Measurements from ENCODE around the gene STAT4.

STAT4 gene

DNA sequence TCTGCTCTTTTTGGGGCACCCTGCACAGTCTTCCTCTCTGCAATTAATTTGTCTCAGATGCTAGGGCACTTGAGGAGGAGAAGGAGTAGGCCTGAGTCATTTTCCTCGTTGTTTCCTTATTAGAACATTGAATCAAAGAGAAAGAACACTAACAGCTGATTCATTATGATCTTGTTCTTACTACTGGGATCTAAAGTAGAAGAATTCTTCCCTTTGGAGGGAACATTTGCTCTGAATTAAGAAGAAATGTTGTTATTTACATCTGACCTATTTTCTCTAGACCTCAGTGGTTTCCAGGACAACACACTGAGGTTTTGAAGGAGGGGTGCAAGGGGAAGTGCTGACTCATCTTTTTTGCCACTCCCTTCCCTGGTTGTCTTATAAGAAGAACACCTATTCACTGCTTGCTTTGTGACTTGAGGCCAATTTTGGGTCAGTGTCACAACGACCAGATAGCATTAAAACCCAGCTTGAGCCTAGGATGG lies 112.5 kb downstream of the STAT4 start:
- peak; percentile 73 for DNase-seq

DNA sequence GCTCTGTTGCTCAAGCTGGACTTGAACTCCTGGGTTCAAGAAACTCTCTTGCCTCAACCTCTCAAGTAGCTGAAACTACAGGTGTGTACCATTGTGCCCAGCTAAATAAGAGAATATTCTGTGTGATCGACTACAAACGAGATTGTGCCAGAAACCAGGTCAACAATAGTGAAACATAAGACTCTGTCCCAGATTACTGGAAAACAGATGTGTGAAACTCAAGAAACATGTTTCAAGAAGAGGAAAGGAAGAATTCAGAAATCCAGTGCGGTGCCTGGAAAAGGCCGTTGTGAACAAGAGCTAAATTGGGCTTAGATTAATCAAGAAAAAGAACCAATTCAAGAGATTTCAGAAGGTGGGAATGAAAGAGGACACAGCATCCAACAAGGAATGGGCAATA lies 113.4 kb downstream of the STAT4 start:
- DNase-seq: no peak

DNA sequence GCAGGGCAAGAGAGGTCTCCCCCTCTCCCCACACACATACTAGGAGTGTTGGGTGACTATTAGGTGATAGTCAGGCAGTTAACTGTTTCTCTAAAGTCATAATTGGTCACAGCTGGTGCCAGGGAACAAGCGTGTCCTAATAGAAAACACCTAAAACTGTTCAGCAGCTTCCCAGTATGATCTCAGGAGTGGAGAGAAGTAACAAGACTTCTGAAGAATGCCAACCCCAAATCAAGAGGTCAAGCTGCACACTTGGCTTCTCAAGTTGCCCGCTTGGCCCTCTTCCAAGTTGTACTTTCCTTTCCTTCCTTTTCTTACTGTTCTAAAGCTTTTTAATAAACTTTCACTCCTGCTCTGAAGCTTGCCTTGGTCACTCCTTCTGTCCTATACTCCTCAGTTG lies 114.4 kb downstream of the STAT4 start:
- DNase-seq: no peak

DNA sequence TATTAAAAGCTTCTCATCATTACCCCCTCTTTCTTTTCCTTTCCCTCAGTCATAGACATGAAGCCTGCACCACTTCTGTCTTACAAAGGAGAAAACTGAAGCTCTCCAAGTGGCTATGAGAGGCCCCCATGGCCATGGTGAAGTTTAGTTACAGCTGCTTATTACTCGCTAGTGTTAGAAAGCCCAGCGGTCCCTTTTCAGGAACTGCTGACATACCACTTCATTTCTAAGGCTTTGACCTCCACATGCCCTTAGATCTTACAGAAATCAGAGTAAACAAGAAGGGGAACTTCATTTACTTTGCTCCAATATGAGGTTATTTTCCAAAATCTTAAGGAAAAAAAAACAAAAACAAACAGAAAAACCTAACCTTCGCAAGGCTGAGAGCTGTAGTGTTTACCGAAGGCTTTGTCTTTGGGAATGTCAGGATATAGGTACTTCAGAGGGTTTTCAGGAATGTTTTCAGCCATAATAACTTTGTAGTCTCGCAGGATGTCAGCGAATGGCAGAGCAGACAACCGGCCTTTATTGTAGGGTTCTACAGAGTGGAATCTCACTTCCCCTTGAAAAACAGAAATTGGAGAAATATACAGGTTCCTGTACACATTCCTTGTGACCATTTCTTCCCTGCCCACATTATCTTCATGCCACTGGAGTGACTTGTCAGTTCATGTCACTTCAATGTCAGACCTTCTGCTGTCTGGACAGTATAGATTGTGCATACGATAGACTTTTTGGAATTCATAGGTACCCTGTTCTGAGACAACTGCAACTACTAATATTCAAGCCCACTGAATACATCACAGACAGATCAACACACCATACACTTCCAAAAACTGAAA lies 118.0 kb downstream of the STAT4 start:
- DNase-seq: no peak

DNA sequence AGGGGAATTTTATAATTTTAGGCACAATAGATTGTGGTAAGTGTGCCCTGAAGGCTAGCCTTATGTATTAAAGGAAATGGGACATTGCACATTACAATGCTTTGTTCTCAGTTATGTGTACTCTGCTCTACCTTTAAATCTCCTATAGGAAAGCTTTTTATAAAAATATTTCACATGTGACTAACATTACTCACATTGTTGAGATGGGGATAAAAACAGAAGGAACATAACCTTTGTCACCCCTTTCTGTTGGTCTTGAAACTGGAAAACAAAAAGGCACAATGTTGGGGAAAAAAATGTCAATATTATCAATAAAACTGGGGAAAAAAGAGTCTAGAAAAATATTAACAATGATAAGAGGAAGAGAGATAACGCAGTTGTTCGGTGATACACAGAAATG lies 119.5 kb downstream of the STAT4 start:
- no peak for DNase-seq

DNA sequence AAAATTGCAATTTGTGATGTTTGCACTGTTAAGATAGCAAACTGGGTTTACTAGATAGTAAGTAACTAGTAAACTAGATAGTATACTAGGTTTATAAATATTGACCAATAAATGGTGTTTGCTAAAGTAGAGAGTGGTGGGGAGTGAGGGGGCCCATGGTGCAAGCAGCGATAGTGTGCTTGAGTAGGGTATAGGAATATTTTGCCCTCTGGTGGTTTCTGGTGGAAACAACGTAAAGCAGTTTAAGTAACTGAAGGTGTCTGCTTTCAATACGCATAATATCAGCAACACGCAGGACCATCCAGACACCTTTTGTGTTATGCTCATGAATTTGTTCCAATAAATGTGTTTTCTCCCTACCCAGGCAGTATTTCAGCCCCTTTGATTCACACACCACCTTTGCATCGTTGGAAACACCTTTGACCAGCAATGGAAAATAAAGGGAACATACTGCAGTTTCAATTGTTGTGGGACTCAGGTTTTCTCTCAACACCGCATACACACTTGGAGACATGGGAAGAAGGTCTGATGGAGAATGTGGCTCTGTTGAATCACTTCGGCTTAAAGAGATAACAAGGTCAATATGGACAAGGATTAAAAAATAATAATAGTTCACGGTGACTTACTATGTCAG lies 120.2 kb downstream of the STAT4 start:
- DNase-seq: peak; percentile 73

DNA sequence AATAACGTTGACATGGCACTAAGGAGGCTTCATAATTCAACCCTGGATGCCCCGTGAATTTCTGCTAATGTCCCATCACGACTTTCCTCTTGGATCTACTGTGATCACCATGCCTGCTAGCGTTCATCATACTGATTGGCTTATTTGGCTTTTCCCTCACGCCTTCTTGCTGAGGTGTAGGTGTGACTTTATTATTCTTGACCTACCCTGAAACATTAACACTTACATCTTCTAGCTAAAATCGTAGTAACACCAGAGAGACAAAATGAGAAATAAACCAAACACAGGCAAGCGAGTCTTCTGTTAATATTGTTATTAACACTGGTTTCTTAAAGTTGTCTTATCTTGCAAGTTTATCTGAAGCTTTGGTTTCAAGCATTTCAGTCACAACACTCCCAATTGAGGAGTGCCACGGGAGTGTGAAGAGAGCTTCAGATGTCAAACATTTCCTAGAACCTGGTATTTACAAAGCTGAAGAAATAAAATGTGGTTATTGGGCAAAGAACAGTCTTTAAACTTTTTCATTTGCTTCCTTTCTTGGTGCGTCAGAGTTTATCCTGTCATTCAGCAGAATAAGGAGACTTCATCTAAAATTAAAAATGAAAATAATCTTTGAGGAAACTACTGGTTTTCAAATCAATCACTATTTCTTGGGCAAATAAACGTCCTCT lies 121.4 kb downstream of the STAT4 start:
- DNase-seq: peak; percentile 38

DNA sequence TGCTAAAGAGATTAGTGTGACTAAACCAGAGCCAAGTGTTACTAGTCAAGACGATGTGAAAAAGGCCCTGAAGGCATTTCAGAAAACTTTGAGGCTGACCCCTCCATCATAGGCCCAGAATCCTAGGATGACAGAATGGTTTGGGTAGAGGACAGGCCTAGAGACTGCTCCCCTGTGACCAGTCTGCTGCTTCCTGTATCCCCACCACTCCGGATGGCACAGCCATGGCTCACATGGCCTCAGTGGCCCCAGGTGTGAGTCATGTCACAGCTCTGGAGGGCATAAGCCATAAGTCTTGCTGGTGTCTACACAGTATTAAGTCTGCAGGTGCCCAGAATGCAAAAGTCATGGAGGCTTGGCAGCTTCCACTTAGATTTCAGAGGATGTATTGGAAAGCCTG lies 124.4 kb downstream of the STAT4 start:
- no peak for DNase-seq

DNA sequence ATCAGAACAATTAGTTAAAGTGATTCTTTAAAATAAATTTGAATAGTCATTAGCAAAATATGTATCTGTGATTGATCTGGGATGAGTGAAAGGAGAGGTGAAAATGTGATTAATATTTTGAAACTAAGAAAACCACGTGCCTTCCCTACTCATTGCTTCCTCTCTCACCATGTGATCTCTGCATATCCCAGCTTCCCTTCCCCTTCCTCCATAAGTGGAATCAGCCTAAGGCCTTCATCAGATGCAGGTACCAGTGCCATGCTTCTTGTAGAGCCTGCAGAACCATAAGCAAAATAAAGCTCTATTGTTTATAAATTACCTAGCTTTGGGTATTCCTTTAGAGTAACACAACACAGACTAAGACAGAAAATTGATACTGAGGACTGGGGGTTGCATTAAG lies 125.7 kb downstream of the STAT4 start:
- no peak for DNase-seq

DNA sequence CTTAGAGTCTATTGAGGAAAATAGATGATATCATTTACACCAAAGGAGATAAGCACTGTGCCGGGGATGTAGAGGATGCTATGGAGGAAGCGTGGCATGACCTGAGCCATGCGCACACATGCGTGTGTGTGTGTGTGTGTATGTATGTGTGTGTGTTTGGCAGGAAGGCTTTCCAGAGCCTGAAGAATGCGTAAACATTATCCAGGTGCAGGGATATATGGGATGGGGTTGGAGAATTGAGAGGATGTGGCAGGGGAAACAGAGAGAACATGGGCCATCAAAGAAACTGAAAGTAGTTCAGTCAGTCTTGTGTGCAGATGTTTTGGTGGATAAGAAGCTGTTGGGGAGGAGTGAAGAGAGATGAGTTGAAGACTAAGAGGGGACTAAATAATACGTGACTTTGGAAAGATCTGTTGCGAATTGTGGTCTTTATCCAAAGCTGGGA lies 127.5 kb downstream of the STAT4 start:
- peak; percentile 51 for DNase-seq

DNA sequence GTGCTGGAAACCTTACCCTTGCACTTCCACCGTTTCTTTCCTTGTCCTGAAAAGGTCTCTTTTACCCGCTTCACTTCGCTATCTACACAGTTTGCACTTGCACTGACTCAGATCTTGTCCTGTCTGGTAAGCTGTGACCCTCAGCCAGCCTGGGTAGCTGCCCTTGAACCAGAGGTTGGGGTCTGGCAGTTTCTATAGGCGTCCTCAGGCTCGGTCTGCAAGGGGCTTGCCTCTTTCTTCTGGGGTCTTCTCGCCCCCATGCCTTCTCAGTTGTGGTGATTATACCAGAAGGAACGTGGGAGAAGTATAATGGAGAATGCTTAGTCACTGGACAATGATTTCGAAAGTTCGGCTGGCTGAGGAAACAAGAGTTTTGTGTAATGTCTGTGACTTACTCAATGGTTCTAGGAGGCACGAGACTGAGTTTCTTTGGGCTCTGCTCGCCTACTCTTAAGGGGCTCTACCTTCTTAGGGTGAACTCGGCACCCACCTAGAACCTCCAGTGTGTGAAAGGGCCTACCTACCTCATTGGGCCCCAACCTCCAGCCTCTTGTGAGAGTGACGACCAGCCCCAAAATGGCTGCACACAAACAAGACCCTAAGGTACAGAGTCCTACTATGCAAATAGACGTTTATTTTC lies 129.9 kb downstream of the STAT4 start:
- DNase-seq: no peak

DNA sequence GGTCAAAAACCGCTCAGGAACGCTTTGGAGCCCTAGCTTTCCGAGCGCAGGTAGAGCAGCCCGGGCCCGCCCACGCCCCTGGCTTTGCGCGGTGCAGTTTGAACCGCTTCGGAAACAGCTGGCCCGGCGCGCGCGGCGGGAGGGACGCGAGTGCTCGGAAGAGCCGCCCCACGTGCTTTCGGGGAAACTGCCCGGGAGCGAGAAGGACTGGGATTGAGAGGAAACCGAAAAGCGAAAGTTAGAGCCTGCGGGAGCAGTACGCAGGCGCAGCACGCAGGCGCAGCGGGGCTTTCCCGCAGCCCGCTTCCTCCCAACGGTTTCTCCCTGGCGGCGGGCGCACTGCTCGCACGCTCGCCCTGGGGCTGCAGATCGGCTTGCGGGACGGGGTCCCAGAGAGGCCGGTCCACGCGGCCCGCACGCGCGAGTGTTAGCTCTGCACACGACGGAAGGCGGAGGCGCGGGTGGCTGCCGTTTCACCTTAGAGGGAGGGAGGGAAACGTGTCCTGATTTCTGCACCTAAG lies 130.5 kb downstream of the STAT4 start:
- peak; percentile 97 for DNase-seq

DNA sequence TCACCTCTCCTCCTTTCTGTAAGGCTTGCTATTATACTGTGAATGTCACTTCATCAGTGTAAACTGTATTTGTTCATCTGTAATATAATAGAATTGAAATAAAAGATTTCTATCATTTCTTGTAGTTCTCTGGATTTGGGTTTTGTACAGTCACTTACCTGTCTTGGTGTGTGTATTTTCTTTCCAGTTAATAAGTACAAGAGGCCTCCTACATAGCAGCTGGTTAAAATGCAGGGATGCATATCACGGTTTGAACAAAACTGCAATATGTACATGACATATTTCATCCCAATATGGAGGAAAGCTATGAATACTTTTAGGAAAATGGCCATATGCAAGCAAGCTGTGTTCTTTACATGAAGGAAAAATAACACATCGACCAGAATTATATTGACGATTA lies 131.4 kb downstream of the STAT4 start:
- no peak for DNase-seq

DNA sequence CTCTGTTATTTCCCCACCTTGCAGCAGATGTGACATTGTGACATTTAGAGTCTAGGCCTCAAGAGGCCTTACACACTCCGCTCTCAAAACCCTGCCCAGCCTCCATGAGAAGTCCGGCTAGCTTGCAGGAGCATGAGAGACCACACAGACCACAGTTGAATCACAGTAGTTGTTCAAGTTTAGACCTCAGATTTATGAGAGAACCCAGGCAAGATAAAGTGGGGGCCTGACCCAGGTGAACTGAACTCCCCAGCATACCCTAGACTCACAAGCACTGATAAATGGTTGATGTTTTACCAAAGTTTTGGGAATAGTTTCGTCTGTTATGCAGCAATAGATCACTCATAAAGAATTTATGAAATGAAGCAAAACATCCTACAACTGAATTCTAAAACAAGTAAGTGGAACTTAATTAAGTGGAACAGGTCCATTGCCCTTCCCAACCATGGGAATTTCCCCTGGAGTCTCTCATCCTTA lies 132.1 kb downstream of the STAT4 start:
- DNase-seq: no peak

DNA sequence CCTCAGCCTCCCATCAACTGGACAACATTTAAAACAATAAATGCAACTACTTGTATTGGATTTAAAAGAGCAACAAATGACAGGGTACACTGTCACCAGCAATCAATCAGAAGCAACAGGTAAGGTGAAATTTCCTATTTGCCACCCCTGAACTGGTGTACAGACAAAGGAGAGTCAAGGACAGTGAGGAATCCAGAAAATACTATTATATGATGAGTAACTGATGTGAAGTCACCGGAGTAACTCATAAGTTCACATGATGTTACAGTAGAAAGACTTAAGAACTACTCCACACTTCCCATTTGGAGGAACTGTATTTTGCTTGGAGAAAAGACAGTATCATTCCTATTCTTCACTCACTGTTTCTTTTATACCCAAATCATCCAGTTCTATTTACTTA lies 132.7 kb downstream of the STAT4 start:
- DNase-seq: no peak

DNA sequence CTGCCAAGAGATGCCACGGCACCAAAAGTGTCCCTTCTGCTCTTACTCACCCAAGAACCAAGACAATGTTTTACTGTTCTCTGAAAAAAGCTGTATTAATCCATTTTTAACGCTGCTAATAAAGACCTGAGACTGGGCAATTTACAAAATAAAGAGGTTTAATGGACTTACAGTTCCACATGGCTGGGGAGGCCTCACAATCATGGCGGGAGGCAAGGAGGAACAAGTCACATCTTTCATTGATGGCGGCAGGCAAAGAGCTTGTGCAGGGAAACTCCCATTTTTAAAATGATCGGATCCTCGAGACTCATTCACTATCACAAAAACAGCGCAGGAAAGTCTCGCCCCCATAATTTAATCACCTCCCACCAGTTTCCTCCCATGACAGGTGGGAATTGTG lies 135.0 kb downstream of the STAT4 start:
- no peak for DNase-seq

DNA sequence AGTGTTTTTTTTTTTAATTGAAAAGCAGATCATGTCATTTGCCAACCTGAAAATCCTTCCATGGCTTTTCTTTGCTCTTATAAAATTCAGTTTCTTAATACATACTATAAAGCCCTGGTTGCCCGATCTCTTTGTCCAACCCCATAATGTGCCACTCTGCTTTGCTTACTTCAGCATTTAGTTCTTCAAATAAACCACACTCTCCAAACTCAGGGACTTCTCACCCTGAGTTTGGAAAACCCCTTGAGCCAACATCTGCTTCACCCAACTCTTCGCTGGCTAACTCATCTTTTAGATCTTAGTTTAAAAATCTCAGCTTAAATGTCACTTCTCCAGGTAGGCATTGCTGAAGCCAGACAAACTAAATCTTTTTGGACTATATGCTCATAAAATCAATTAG lies 135.6 kb downstream of the STAT4 start:
- DNase-seq: peak; percentile 45

DNA sequence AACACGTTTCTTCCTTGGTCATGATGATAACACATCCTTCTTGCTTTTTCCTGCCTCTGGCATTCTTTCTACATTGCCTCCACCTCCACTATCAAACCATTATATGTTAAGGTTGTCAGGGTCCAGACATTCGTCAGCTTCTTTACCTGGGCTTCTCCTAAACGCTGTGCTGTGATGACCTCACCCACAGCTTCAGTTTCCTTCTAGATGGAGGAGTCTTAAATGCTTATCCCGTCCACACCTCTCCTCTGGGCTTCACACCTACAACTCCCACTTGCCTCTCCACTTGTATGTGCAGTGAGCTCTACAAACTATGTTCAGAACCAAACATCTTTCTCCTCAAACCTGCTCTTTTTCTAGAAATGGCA lies 136.2 kb downstream of the STAT4 start:
- DNase-seq: no peak

DNA sequence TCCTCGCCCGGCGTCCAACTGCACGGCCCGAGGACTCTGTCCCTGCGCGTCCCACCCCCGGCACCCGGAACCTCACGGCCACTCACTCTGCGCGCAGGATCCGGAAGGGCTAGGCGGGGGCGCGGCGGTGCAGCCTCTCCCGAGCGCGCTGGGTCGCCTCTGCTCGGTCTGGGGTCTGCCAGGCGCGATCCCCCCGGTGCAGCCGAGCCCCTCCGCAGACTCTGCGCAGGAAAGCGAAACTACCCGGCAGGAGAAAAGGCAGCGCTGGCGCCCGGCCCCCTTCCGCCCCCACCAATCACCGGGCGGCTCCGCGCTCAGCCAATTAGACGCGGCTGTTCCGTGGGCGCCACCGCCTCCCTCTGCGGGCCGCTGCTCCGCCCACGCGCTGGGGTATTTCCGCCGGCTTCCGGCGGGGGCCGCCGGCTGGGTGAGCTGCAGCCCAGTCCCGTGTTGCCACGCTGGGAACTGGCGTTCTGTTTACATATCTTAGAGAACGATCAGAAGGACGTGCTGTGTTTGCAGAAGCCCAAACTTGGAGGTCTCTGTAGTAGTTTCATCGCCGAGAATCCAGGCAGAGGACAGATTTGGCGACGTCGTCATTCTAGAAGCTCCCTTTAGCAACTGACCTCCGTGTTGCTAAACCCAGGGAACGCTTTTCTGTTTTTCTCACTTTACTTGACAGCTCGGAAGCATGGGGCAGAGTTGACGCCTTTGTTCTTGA lies 136.7 kb downstream of the STAT4 start, which contains the start of gene STAT1:
STAT1 (minus strand) TSS at position 240 of the 721 bp plus-strand sequence. CDS start 4,168 bp downstream, outside the sequence.
- DNase-seq: peak; percentile 96

DNA sequence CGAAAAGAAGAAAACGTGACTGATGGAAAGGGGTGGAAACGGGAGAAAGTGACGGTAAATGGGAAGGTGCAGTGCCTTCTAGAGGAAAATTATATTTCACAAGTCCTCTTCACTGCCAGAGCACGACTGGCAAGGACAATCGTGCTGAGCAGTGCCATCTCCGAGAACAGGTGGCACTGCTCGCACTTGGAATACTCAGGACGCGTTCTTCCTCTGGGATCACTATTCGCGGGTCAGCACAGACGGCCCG lies 137.2 kb downstream of the STAT4 start:
- DNase-seq: no peak

DNA sequence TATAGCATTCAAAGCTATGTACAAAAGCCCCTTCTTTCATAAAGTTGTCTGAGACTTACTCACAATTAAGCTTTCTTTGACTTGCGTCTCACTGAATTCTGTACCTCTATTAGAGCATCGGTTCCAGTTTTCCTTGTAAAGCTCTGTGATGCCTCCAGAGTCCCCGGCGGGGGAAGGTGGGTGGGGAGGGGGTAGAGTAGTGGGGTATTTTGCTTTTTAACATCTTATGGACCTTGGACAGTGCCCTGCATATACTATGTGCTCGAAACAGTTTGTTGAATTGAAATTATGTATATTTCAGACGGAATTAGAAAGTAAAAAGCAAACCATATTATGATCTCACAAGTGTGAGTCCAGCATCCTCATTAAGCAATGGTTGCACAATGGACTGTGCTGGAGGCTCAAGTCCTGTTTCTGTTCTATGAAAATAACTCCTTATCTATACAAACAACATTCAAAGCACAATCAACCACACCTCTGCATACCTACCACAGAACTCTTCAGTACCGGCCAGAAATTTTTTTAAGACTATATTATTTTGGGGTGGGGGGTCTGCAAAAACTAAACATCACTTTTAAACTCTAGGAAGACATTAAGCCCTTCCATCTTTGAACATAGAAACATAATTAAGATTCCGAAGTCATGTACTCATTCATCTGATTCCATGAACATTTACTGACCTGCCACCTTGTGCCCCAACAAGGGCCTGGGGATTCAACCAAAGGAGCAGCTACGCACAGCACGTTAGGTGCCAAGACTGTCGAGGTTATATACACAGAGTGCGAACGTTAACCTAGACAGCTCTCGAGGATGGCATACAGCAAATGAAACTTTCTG lies 137.7 kb downstream of the STAT4 start:
- DNase-seq: no peak

DNA sequence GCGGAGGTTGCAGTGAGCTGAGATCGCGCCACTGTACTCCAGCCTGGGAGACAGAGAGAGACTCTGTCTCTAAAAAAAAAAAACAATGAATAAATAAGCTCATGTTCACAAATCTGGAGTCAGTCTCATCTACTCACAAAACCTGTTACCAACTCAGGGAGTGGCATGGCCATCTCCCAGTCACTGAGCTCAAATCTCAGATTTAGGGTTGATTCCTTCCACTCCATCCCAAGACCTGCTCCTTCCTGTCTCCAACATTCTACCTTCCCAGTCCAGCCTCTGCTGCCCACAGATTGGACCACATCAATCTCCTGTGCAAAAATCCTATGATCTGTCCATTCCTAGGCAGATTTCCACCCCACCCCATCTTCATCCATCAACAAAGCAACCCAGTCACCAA lies 138.4 kb downstream of the STAT4 start:
- no peak for DNase-seq

All from CD4-positive, alpha-beta T cell treated with Interleukin-12 subunit alpha and Interleukin-12 subunit beta, for 1 hour (primary cell).